ENCODE measurements around the gene FAM13A. TPM values are rescaled to one million over a fixed set of nuclear protein-coding genes. Genes with fewer than 3 reads are reported as not detected.

Gene FAM13A
- total and polyA plus RNA-seq, 2 of the 4 experiments (the other 2 are of a cell fraction): 13.1 to 22.0 TPM

GRCh38 chr4:88827442-88827841 is 229.5 kb downstream of the FAM13A start:
- Histone ChIP-seq H2AK9ac (replicated peaks; ENCODE audit: low read depth, low read length, poor library complexity) (no peak overlapping the region), H3K27ac (ENCODE audit: insufficient read depth, low read length) (no peak overlapping the region), H3K56ac (ENCODE audit: extremely low read depth, insufficient read depth, low read length) (no peak overlapping the region), H2BK5ac (ENCODE audit: low read depth, low read length, poor library complexity, severe bottlenecking) (no peak overlapping the region), H3K4me1 (ENCODE audit: control insufficient read depth, insufficient read depth, low read length) (no peaks in the 10 kb centered on the region), H4K91ac (ENCODE audit: insufficient read depth, low read depth, low read length) (no peak overlapping the region), H3K23ac (ENCODE audit: low read depth, low read length) (no peak overlapping the region), H3K14ac (replicated peaks; ENCODE audit: low read depth, low read length) (no peak overlapping the region), H4K20me1 (ENCODE audit: insufficient read depth, low read length) (peaks cover 4% of the 10 kb centered on the region; the same call in 1 of the 2 replicates), H3K18ac (ENCODE audit: low read depth, low read length) (no peak overlapping the region), H2BK15ac (ENCODE audit: low read depth, low read length) (no peak overlapping the region), H2BK20ac (ENCODE audit: low read depth, low read length) (no peak overlapping the region), H4K8ac (ENCODE audit: low read depth in 2 of 2, low read length in 2 of 2) (no peak overlapping the region), H2BK120ac (ENCODE audit: low read depth, low read length) (no peak overlapping the region), H3K4ac (ENCODE audit: low read depth, low read length) (no peak overlapping the region), H3K9me3 (ENCODE audit: control insufficient read depth, insufficient read depth, low read length) (no peaks in the 10 kb centered on the region), H3K36me3 (ENCODE audit: control insufficient read depth, insufficient read depth, low read length) (no peaks in the 10 kb centered on the region), H3K27me3 (ENCODE audit: control insufficient read depth, insufficient read depth, low read length) (no peaks in the 10 kb centered on the region), H3K9ac (ENCODE audit: low read depth, low read length) (no peak overlapping the region), H3K4me2 (ENCODE audit: low read depth, low read length) (no peak overlapping the region), H2AK5ac (ENCODE audit: low read depth, low read length) (no peak overlapping the region), H2AFZ (replicated peaks; ENCODE audit: low read length, poor library complexity) (no peak overlapping the region), H3K79me1 (ENCODE audit: low read depth in 1 of 2, low read length in 2 of 2) (no peaks in the 10 kb centered on the region), H3K4me3 (ENCODE audit: insufficient read depth, low read depth, low read length) (no peak overlapping the region), H4K5ac (ENCODE audit: low read depth, low read length) (no peak overlapping the region), H3K9me1 (ENCODE audit: insufficient read depth, low read length) (no peaks in the 10 kb centered on the region)
- dilution Hi-C loops (cut with HindIII; ENCODE audit: low sequenced_read_pairs, unreplicated experiment) (no loop called here), in situ Hi-C loops (cut with MboI; ENCODE audit: low sequenced_read_pairs) (no loop called here), intact Hi-C loops (cut with micrococcal nuclease) (no loop called here)
- ATAC-seq (ENCODE audit: low read depth) (no peak), DNase-seq (peak; percentile 4)
- POLR2A ChIA-PET (ENCODE audit: unreplicated experiment): no interaction called here
- BruUV-seq (replicated peaks): no TSS peak
- CTCF ChIA-PET: interaction anchor here (0.6 kb wide), 1 partner anchor 146 kb away, joined by 3 read pairs; no protein-coding TSS in a partner anchor
- TF ChIP-seq RAD21 (IDR thresholded peaks at IDR 0.05; ENCODE audit: low read length): no peak
- 80% methylated on average over 1 of the region's 2 CpGs; no CpG with 5 or more reads in 1 of the 2 experiments for WGBS, 2 experiments (ENCODE audit: extremely low coverage in 2 of 2, insufficient read length in 1 of 2)

Measured in IMR-90 (cell line).